Keratinocyte (primary cell): ENCODE data around the gene SND1.

ENCODE experiments used
- EZH2 ChIP-seq: IDR thresholded peaks from one replicate; pipeline ENCODE4 v1.6.1; 2012; ENCODE audit warnings: inconsistent platforms, mild to moderate bottlenecking, low read length, moderate library complexity
- TF ChIP-seq, protein P1 (sequence below), 3 experiments: IDR thresholded peaks in 1 of 3; conservative IDR thresholded peaks in 1 of 3; optimal IDR thresholded peaks in 1 of 3; 2 replicates in 2 of 3; 3 replicates in 1 of 3; pipeline versions ENCODE3 to v1.5.1; 2011; ENCODE audit warnings: low read length in 3 of 3, mild to moderate bottlenecking in 3 of 3, moderate library complexity in 2 of 3, control low read depth in 1 of 3, inconsistent platforms in 1 of 3; ENCODE audit not compliant: insufficient read depth in 2 of 3; ENCODE audit errors: extremely low read depth in 1 of 3

DNA sequence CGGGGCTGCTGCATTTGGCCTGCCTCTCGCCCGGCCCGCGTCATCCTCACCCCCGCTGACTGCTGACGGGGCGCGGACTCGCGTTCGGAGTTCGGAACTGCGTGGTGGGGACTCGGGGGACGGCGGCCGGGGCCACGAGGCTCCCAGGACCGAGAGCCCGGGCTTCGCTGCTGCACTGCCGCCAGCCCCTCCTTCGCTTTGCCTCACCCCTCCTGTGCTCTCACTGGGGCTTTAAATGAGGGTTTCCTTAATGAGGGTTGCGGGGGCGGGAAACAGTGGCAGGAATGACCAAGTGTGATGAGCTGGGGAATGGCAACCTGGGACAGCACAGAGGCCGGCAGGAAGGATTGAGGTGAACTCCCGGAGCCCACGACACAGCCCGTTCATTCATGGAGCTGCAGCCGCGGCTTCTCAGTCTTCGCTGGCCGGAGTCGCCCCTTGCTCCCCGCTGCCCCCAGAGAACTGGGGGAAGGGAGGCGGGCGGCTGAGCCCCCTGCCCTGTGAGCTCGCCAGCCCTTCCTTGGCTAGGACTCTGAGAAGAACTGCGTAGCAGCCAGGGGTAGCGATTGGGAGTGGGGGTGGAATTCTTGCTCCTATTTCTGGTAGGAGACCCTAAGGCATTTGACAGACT, 380.7 kb downstream of the SND1 start:
- TF ChIP-seq, protein P1, sequence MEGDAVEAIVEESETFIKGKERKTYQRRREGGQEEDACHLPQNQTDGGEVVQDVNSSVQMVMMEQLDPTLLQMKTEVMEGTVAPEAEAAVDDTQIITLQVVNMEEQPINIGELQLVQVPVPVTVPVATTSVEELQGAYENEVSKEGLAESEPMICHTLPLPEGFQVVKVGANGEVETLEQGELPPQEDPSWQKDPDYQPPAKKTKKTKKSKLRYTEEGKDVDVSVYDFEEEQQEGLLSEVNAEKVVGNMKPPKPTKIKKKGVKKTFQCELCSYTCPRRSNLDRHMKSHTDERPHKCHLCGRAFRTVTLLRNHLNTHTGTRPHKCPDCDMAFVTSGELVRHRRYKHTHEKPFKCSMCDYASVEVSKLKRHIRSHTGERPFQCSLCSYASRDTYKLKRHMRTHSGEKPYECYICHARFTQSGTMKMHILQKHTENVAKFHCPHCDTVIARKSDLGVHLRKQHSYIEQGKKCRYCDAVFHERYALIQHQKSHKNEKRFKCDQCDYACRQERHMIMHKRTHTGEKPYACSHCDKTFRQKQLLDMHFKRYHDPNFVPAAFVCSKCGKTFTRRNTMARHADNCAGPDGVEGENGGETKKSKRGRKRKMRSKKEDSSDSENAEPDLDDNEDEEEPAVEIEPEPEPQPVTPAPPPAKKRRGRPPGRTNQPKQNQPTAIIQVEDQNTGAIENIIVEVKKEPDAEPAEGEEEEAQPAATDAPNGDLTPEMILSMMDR (optimal IDR thresholded peaks at IDR 0.05 in 1 of 3, IDR thresholded peaks at IDR 0.05 in 1 of 3, conservative IDR thresholded peaks at IDR 0.05 in 1 of 3; ENCODE audit: extremely low read depth in 1 of 3, insufficient read depth in 2 of 3, low read length in 3 of 3): no peak
- TF ChIP-seq EZH2: no peak
